ENCODE data around the gene GPX1. TPM values are rescaled to one million over a fixed set of nuclear protein-coding genes. Genes with fewer than 3 reads are reported as not detected.

GPX1 gene
- total RNA-seq, 1 donor from 2014 or later = 633 TPM

DNA sequence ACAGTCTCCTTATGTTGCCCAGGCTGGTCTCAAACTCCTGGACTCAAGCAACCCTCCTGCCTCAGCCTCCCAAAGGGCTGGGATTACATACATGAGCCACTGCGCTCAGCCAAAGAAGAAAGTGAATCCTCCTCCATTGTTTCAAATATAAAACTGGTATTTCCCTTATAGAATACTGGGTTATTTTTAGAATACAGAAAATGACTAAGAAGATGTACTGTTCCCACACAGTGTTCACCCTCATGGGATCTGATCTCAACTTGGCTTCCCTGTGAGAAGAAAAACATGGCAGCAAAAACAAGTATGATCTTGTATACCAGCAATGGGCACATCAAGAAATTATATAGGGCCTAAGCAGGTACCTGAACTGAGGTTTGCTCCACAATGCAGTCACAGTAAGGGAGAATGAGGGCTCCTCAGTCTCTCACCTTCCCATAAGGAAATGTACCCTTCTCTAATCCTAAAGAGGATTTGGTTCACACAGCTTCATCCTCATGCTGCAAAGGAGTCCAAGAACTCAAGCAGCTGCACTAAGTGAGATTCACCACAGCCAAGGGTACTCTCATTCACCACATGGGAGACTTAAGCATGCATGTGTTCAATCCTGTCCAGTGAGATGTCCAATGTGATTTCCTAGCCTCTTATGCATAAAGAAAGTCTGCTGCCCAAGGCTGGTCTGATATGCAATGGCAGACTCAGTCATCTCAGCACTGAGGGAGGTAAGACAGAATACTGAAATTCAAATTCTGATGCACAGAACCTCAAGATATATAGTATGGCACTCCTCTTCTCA is 44.1 kb downstream of the GPX1 start:
- FAIRE-seq (no peak), DNase-seq (ENCODE audit: low read depth) (peak; percentile 57)
- TF ChIP-seq, protein P1, sequence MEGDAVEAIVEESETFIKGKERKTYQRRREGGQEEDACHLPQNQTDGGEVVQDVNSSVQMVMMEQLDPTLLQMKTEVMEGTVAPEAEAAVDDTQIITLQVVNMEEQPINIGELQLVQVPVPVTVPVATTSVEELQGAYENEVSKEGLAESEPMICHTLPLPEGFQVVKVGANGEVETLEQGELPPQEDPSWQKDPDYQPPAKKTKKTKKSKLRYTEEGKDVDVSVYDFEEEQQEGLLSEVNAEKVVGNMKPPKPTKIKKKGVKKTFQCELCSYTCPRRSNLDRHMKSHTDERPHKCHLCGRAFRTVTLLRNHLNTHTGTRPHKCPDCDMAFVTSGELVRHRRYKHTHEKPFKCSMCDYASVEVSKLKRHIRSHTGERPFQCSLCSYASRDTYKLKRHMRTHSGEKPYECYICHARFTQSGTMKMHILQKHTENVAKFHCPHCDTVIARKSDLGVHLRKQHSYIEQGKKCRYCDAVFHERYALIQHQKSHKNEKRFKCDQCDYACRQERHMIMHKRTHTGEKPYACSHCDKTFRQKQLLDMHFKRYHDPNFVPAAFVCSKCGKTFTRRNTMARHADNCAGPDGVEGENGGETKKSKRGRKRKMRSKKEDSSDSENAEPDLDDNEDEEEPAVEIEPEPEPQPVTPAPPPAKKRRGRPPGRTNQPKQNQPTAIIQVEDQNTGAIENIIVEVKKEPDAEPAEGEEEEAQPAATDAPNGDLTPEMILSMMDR (IDR thresholded peaks at IDR 0.05; ENCODE audit: insufficient read depth, low read length, severe bottlenecking) = no peak
- H3K27me3 ChIP-seq (ENCODE audit: control insufficient read depth, insufficient read depth, low read length) = no peaks in the 10 kb centered on the region
- H3K4me3 ChIP-seq (ENCODE audit: low read depth, low read length) = no peak overlapping the region
- H3K36me3 ChIP-seq (ENCODE audit: control insufficient read depth, insufficient read depth, low read length) = peaks cover 26% of the 10 kb centered on the region

DNA sequence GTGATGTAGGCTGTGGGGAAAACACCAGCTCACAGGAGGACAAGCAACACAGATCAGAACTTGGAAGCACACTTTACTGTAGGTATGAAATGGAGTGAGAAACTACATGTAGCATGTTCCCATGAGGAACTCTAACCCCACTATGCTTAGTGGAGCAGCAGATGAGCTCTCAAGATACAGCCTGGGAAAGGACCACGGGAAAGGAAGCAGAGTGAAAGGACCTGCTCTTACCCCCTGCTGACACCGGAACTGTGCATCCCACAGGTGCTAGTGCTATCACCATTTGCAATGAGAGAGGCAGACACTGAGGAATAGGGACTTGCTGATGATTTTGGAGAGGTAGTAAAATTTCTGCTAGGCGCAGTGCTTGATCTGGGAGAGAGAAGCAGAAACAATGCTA is 46.9 kb downstream of the GPX1 start:
- DNase-seq (ENCODE audit: low read depth) (no peak), FAIRE-seq (no peak)
- TF ChIP-seq, protein P1 (IDR thresholded peaks at IDR 0.05; ENCODE audit: insufficient read depth, low read length, severe bottlenecking) = no peak
- Histone ChIP-seq H3K4me3 (ENCODE audit: low read depth, low read length) (no peak overlapping the region), H3K27me3 (ENCODE audit: control insufficient read depth, insufficient read depth, low read length) (no peaks in the 10 kb centered on the region), H3K36me3 (ENCODE audit: control insufficient read depth, insufficient read depth, low read length) (peaks cover 19% of the 10 kb centered on the region)

DNA sequence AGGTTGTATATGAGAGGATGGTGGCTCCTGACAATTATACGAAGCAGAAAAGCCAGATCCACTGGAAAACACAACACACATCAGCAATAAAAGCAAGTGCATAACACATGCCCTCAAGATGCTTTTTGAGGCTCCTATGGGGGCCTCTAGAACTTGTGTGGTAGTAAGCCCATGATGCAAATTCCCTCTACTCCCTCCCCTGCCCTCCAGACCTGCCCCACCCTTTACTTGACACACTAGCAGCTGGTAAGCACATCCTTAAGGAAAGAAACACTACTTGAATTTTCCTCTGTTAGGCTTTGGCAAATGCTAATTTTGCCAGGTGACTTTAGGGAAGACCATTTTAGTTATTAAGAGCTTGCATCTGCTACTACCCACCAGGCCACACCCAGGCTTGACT is 47.5 kb downstream of the GPX1 start:
- Histone ChIP-seq H3K36me3 (ENCODE audit: control insufficient read depth, insufficient read depth, low read length) (peaks cover 20% of the 10 kb centered on the region), H3K27me3 (ENCODE audit: control insufficient read depth, insufficient read depth, low read length) (no peaks in the 10 kb centered on the region), H3K4me3 (ENCODE audit: low read depth, low read length) (no peak overlapping the region)
- TF ChIP-seq, protein P1 (IDR thresholded peaks at IDR 0.05; ENCODE audit: insufficient read depth, low read length, severe bottlenecking) = no peak
- no peak for DNase-seq (ENCODE audit: low read depth)
- FAIRE-seq = no peak

Other genes with a start within 250 kb of the GPX1 start
- 39.5 and 44.4 TPM in 2 replicates for gene USP19, start 237.5 kb downstream of the GPX1 start, total RNA-seq
- gene LAMB2, start 225.3 kb downstream of the GPX1 start, total RNA-seq = 174 and 189 TPM in 2 replicates
- 19.1 and 19.5 TPM in 2 replicates for gene CCDC71, start 192.0 kb downstream of the GPX1 start, total RNA-seq
- gene KLHDC8B, start 186.8 kb downstream of the GPX1 start, total RNA-seq = 37.9 and 95.5 TPM in 2 replicates
- 0.79 and 1.8 TPM in 2 replicates for gene C3orf62, start 81.1 kb downstream of the GPX1 start, total RNA-seq
- gene USP4, start 18.3 kb downstream of the GPX1 start, total RNA-seq = 25.5 and 28.5 TPM in 2 replicates
- gene RHOA, start 53.6 kb upstream of the GPX1 start, total RNA-seq = 300 and 621 TPM in 2 replicates
- 4.5 and 9.1 TPM in 2 replicates for gene TCTA, start 54.1 kb upstream of the GPX1 start, total RNA-seq
- 0.79 and 2.2 TPM in 2 replicates for gene AMT, start 64.1 kb upstream of the GPX1 start, total RNA-seq
- gene NICN1, start 71.0 kb upstream of the GPX1 start, total RNA-seq = 1.3 and 3.3 TPM in 2 replicates
- gene DAG1, start 111.9 kb upstream of the GPX1 start, total RNA-seq = 20.3 and 26.9 TPM in 2 replicates
- under 0.01 TPM in 1 of 2 replicates, not detected in the other for gene BSN, start 196.1 kb upstream of the GPX1 start, total RNA-seq

Data from bronchial epithelial cell (primary cell).